Frontal cortex (tissue), 4 donors: Measurements from ENCODE around the gene OTOGL. TPM values are rescaled to one million over a fixed set of nuclear protein-coding genes. Genes with fewer than 3 reads are reported as not detected.

Source experiments
- DNase-seq, 2 donors: peaks; one replicate each; pipeline ENCODE4 v3.0.0; 2012; ENCODE audit warnings: low spot score in 2 of 2
- FAIRE-seq: peaks from 2 replicates; lab custom pipeline; 2012; peaks lifted over from hg19 to GRCh38; lab: Jason Lieb, UNC
- total RNA-seq: library from RNA; depleted of rRNA; stranded (reverse); fragments of >200 nt; gene quantifications from one replicate; pipeline ENCODE4 v1.2.3, GENCODE V29; 2014
- donor health status: control.
- donor health status: control.
- donor health status: control.

OTOGL gene
- total RNA-seq, 1 donor from 2014 or later: 0.41 TPM

- DNase-seq: no peak
Measured at GRCh38 chr12:80183939-80184338, 84.6 kb downstream of the OTOGL start.

GRCh38 chr12:80184926-80185325 is 85.6 kb downstream of the OTOGL start:
- no peak for DNase-seq
- no peak for FAIRE-seq

More at GRCh38 chr12:80183939-80184338, 84.6 kb downstream of the OTOGL start:
- FAIRE-seq: no peak

GRCh38 chr12:80186727-80187217 is 87.4 kb downstream of the OTOGL start:
- DNase-seq (peak; percentile 2 to 56), FAIRE-seq (no peak)

- no peak for DNase-seq
Measured at GRCh38 chr12:80187660-80188090, 88.3 kb downstream of the OTOGL start.

GRCh38 chr12:80188576-80188975 is 89.2 kb downstream of the OTOGL start:
- FAIRE-seq (no peak), DNase-seq (no peak)

More at GRCh38 chr12:80187660-80188090, 88.3 kb downstream of the OTOGL start:
- no peak for FAIRE-seq

GRCh38 chr12:80189241-80189640 is 89.9 kb downstream of the OTOGL start:
- FAIRE-seq (no peak), DNase-seq (no peak)

- DNase-seq: no peak
- no peak for FAIRE-seq
Measured at GRCh38 chr12:80190001-80190400, 90.7 kb downstream of the OTOGL start.

GRCh38 chr12:80192087-80192486 is 92.8 kb downstream of the OTOGL start:
- FAIRE-seq: no peak
- DNase-seq: no peak

GRCh38 chr12:80193865-80194264 is 94.5 kb downstream of the OTOGL start:
- no peak for DNase-seq
- no peak for FAIRE-seq

GRCh38 chr12:80195074-80195726 is 95.9 kb downstream of the OTOGL start:
- no peak for DNase-seq
- FAIRE-seq: no peak

GRCh38 chr12:80195737-80196136 is 96.4 kb downstream of the OTOGL start:
- DNase-seq: no peak
- no peak for FAIRE-seq

- DNase-seq (no peak), FAIRE-seq (no peak)
Measured at GRCh38 chr12:80196419-80196818, 97.1 kb downstream of the OTOGL start.

GRCh38 chr12:80198782-80199337 is 99.5 kb downstream of the OTOGL start:
- no peak for DNase-seq
- FAIRE-seq: no peak

- FAIRE-seq (no peak), DNase-seq (no peak)
Measured at GRCh38 chr12:80199931-80200330, 100.6 kb downstream of the OTOGL start.

GRCh38 chr12:80200414-80200813 is 101.1 kb downstream of the OTOGL start:
- FAIRE-seq (no peak), DNase-seq (no peak)

GRCh38 chr12:80201908-80202307 is 102.6 kb downstream of the OTOGL start:
- DNase-seq (no peak), FAIRE-seq (no peak)

- DNase-seq (no peak), FAIRE-seq (no peak)
Measured at GRCh38 chr12:80205960-80206359, 106.6 kb downstream of the OTOGL start.

GRCh38 chr12:80208071-80208470 is 108.7 kb downstream of the OTOGL start:
- DNase-seq: no peak

GRCh38 chr12:80211671-80212070 is 112.3 kb downstream of the OTOGL start:
- no peak for FAIRE-seq
- DNase-seq: no peak

More at GRCh38 chr12:80208071-80208470, 108.7 kb downstream of the OTOGL start:
- no peak for FAIRE-seq

- FAIRE-seq: no peak
Measured at GRCh38 chr12:80212938-80213645, 113.8 kb downstream of the OTOGL start.

GRCh38 chr12:80213871-80214270 is 114.5 kb downstream of the OTOGL start:
- FAIRE-seq (no peak), DNase-seq (no peak)

More at GRCh38 chr12:80212938-80213645, 113.8 kb downstream of the OTOGL start:
- no peak for DNase-seq
